Caco-2 (cell line): ENCODE measurements around the gene LHPP. TPM values are rescaled to one million over a fixed set of nuclear protein-coding genes. Genes with fewer than 3 reads are reported as not detected.

Experiments
- BruUV-seq: library from RNA; stranded (reverse); fragments of 400-500 nt; replicated peaks from 2 replicates; lab custom pipeline; 2021; lab: Mats Ljungman, UMichigan
- CTCF ChIA-PET: fragments of 300-600 bp; sonication (Branson Sonifier 250); formaldehyde crosslinking; loops from one replicate; lab custom pipeline; 2022; ENCODE audit warnings: antibody characterized with exemption; lab: Charles Lee
- POLR2A ChIA-PET: fragments of 300-600 bp; sonication (Branson Sonifier 250); formaldehyde crosslinking; loops from one replicate; lab custom pipeline; 2022; ENCODE audit warnings: antibody characterized with exemption; lab: Charles Lee
- DNase-seq, 2 experiments: peaks; one replicate each; pipeline versions ENCODE4 v3.0.0 to v3.0.0-alpha.2; 2020 to 2022
- H3K27me3 ChIP-seq: replicated peaks from 2 replicates; pipeline ENCODE4 v1.6.0; 2011; ENCODE audit warnings: low read length; ENCODE audit not compliant: control insufficient read depth, insufficient read depth
- H3K36me3 ChIP-seq: 2 replicates; pipeline ENCODE4 v1.5.1; 2011; ENCODE audit warnings: low read length; ENCODE audit not compliant: control insufficient read depth, insufficient read depth
- H3K4me1 ChIP-seq: fragments of 250-450 bp; sonication (Bioruptor Pico); 2 replicates; pipeline ENCODE4 v1.5.1; 2020; ENCODE audit warnings: mild to moderate bottlenecking
- H3K4me3 ChIP-seq: 2 replicates; pipeline ENCODE4 v1.5.1; 2011; ENCODE audit warnings: low read depth, mild to moderate bottlenecking, control low read depth, low read length
- H3K9me3 ChIP-seq: fragments of 250-450 bp; sonication (Bioruptor Pico); 2 replicates; pipeline ENCODE4 v1.5.1; 2020; ENCODE audit warnings: mild to moderate bottlenecking, moderate library complexity
- H3K27ac Mint-ChIP-seq: one replicate; pipeline ENCODE4 v1.8.0; 2022; ENCODE audit warnings: mixed read lengths; ENCODE audit not compliant: unreplicated experiment
- H3K27me3 Mint-ChIP-seq: one replicate; pipeline ENCODE4 v1.8.0; 2022; ENCODE audit warnings: mixed read lengths; ENCODE audit not compliant: insufficient read depth, unreplicated experiment
- H3K36me3 Mint-ChIP-seq: one replicate; pipeline ENCODE4 v1.8.0; 2022; ENCODE audit warnings: mild to moderate bottlenecking, mixed read lengths; ENCODE audit not compliant: insufficient read depth, unreplicated experiment
- H3K4me1 Mint-ChIP-seq: one replicate; pipeline ENCODE4 v1.8.0; 2022; ENCODE audit warnings: low read depth, mixed read lengths; ENCODE audit not compliant: unreplicated experiment
- H3K4me3 Mint-ChIP-seq: one replicate; pipeline ENCODE4 v1.8.0; 2022; ENCODE audit warnings: mild to moderate bottlenecking, moderate library complexity, mixed read lengths; ENCODE audit not compliant: unreplicated experiment
- H3K9me3 Mint-ChIP-seq: one replicate; pipeline ENCODE4 v1.8.0; 2022; ENCODE audit warnings: mixed read lengths; ENCODE audit not compliant: unreplicated experiment
- intact Hi-C: fragments of 100-400 bp; cut with micrococcal nuclease; formaldehyde crosslinking; loops from one replicate; pipeline ENCODE4 v1.10.0; 2022; ENCODE audit not compliant: unreplicated experiment
- total RNA-seq: library from RNA; stranded (reverse); gene quantifications from 2 replicates; pipeline ENCODE4 v1.2.3, GENCODE V29; 2022
- TF ChIP-seq, protein P1 (sequence below), 2 experiments: fragments of 200-600 bp in 1 of 2; IDR thresholded peaks; 1 replicate in 1 of 2; 2 replicates in 1 of 2; pipeline versions ENCODE4 v1.5.1 to v1.8.0; 2011 to 2022; ENCODE audit warnings: antibody characterized with exemption in 1 of 2, control low read depth in 1 of 2, inconsistent platforms in 1 of 2, low read depth in 1 of 2, low read length in 1 of 2, mild to moderate bottlenecking in 1 of 2, moderate library complexity in 1 of 2; ENCODE audit not compliant: insufficient read depth in 1 of 2, severe bottlenecking in 1 of 2, unreplicated experiment in 1 of 2

LHPP gene
- total RNA-seq, 1 experiment from 2014 or later = 15.9 TPM

DNA sequence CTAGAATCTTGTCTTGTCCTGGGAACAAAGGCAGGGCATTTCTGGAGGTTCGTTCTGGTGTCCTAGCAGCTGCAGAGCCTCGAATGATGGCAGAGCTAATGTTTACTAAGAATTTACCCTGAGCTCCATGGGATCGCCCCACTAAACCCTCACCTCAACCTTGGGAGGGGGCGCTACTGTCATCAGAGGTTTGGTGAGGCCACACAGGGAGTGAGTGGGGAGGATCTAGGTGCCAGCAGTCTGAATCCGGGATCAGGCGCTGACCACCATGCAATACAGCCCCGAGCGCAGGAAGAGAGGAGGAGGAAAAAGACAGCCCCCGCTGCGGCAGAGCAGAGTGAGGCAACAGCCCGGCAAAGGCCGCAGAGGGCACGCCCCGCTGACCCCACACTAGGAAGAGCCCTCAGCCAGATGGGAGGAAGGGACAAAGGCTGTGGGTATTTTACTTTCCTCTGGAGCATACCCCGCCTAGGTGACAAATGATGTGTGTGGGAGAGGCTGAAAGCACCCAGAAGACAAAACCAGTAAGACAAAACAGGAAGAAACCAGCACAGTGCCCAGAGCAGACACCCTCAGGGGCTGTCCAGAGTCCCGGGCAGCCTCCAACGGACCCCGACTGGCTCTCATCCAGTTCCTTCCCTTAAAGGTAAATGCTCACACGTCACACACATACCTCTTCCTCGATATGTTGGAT is 179.1 kb downstream of the LHPP start:
- no peak overlapping the region for H3K4me3 Mint-ChIP-seq
- H3K9me3 ChIP-seq = no peaks in the 10 kb centered on the region
- TF ChIP-seq, protein P1, sequence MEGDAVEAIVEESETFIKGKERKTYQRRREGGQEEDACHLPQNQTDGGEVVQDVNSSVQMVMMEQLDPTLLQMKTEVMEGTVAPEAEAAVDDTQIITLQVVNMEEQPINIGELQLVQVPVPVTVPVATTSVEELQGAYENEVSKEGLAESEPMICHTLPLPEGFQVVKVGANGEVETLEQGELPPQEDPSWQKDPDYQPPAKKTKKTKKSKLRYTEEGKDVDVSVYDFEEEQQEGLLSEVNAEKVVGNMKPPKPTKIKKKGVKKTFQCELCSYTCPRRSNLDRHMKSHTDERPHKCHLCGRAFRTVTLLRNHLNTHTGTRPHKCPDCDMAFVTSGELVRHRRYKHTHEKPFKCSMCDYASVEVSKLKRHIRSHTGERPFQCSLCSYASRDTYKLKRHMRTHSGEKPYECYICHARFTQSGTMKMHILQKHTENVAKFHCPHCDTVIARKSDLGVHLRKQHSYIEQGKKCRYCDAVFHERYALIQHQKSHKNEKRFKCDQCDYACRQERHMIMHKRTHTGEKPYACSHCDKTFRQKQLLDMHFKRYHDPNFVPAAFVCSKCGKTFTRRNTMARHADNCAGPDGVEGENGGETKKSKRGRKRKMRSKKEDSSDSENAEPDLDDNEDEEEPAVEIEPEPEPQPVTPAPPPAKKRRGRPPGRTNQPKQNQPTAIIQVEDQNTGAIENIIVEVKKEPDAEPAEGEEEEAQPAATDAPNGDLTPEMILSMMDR (IDR thresholded peaks at IDR 0.05; ENCODE audit: insufficient read depth in 1 of 2, low read depth in 1 of 2, low read length in 1 of 2, severe bottlenecking in 1 of 2, unreplicated experiment in 1 of 2) = no peak
- no peaks in the 10 kb centered on the region; the same call in 1 of the 2 replicates for H3K36me3 ChIP-seq
- CTCF ChIA-PET = no interaction called here
- no peak for DNase-seq
- H3K27ac Mint-ChIP-seq = no peak overlapping the region
- H3K36me3 Mint-ChIP-seq = no peaks in the 10 kb centered on the region
- H3K4me3 ChIP-seq = no peak overlapping the region
- BruUV-seq = no TSS peak
- intact Hi-C loops = no loop called here
- H3K9me3 Mint-ChIP-seq = no peaks in the 10 kb centered on the region
- POLR2A ChIA-PET = no interaction called here
- no peaks in the 10 kb centered on the region for H3K4me1 ChIP-seq
- no peaks in the 10 kb centered on the region for H3K27me3 Mint-ChIP-seq
- no peaks in the 10 kb centered on the region for H3K4me1 Mint-ChIP-seq
- no peaks in the 10 kb centered on the region for H3K27me3 ChIP-seq

DNA sequence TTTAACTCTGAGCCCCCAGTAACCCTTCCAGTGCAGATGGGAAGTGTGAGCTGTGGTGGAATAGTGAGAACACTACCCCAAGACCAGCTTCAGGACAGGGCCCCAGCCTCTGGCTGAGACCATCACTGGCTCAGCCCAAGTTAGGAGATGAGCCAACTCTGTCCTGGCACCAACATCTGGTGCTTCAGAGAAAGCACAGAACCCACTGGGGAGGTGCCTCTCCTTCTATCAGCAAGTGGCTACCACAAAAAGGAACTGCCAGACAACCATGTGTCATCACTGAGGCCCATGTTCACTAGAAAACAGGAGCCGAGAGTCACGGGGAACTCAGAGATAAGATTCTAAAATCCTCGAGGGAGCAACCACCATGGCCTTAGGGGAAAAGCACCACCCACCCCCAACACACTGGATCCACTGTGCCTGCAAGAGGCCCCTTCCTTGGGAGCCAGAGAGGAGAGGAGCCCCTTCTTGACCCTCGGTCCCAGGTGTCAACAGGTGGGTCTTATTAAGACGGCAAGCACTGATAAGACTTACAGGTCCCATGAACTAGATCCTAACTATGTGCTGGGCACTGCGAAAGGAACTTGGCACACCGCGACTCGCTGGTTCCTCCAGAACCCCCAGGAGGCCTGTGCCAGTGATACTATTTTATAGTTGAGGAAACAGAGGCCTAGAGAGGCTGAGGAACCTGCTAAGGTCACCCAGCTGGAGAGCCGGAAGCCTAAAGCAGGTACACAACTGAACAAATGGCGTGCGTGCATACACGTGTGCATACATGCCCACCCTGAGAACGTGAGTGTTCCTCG is 179.9 kb downstream of the LHPP start:
- no peak overlapping the region for H3K4me3 ChIP-seq
- no peaks in the 10 kb centered on the region for H3K9me3 Mint-ChIP-seq
- no peaks in the 10 kb centered on the region for H3K4me1 ChIP-seq
- no peaks in the 10 kb centered on the region for H3K27me3 Mint-ChIP-seq
- no TSS peak for BruUV-seq
- TF ChIP-seq, protein P1 (IDR thresholded peaks at IDR 0.05; ENCODE audit: insufficient read depth in 1 of 2, low read depth in 1 of 2, low read length in 1 of 2, severe bottlenecking in 1 of 2, unreplicated experiment in 1 of 2) = no peak
- no peaks in the 10 kb centered on the region for H3K27me3 ChIP-seq
- ChIA-PET CTCF (no interaction called here), POLR2A (no interaction called here)
- H3K36me3 Mint-ChIP-seq = no peaks in the 10 kb centered on the region
- DNase-seq = no peak
- intact Hi-C loops = no loop called here
- no peaks in the 10 kb centered on the region; the same call in 1 of the 2 replicates for H3K36me3 ChIP-seq
- no peaks in the 10 kb centered on the region for H3K9me3 ChIP-seq
- no peaks in the 10 kb centered on the region for H3K4me1 Mint-ChIP-seq
- H3K27ac Mint-ChIP-seq = no peak overlapping the region
- no peak overlapping the region for H3K4me3 Mint-ChIP-seq

DNA sequence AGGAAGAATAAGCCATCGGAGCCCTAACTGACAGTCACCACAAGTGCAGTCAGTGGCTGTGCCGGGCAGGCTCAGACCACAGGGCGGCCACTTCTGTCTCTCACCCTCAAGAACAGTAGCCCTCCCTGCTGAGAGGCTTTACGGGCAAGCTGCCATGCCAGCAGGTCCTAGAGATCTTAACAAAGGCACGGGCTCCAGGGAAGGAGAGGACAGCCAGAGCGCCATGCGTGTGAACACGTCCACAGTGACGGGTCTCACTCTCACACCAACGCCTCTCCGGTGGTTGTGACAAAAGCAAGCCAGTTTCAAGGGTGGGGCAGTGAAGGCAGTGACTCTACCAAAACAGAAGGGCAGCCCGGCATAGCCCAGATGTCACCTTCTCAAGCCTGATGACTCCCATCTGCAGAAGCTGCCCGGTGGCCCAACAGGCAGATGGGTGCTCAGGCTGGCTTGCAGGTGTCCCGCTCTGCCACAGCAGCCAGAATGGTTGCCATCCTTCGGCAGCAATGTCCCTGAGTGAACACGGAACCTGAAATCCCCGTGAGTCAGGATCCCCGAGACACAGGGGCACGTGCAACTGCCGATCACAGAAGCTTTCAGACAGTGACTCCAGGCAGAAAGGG is 180.6 kb downstream of the LHPP start:
- Histone ChIP-seq H3K27me3 (no peaks in the 10 kb centered on the region), H3K9me3 (no peaks in the 10 kb centered on the region), H3K4me3 (no peak overlapping the region), H3K36me3 (no peaks in the 10 kb centered on the region; the same call in 1 of the 2 replicates), H3K4me1 (no peaks in the 10 kb centered on the region)
- no peak for DNase-seq
- Mint-ChIP-seq H3K36me3 (no peaks in the 10 kb centered on the region), H3K27ac (no peak overlapping the region), H3K27me3 (no peaks in the 10 kb centered on the region), H3K4me3 (no peak overlapping the region), H3K9me3 (no peaks in the 10 kb centered on the region), H3K4me1 (no peaks in the 10 kb centered on the region)
- intact Hi-C loops = no loop called here
- TF ChIP-seq, protein P1 (IDR thresholded peaks at IDR 0.05; ENCODE audit: insufficient read depth in 1 of 2, low read depth in 1 of 2, low read length in 1 of 2, severe bottlenecking in 1 of 2, unreplicated experiment in 1 of 2) = no peak
- ChIA-PET POLR2A (no interaction called here), CTCF (no interaction called here)
- no TSS peak for BruUV-seq
